Gastrocnemius medialis (tissue), 4 donors: Measurements from ENCODE around the gene FTH1.

Experiments
- CTCF ChIP-seq, 5 experiments: fragments of 450-650 bp in 3 of 5; fragments of 200-600 bp in 2 of 5; sonication (generic) in 2 of 5; IDR thresholded peaks in 4 of 5; conservative IDR thresholded peaks in 1 of 5; 1 replicate in 4 of 5; 2 replicates in 1 of 5; pipeline ENCODE4 v1.5.1; 2016 to 2019; ENCODE audit warnings: antibody characterized with exemption in 5 of 5, mild to moderate bottlenecking in 3 of 5, moderate library complexity in 3 of 5
- POLR2A ChIP-seq, 2 donors: fragments of 450-650 bp; IDR thresholded peaks; one replicate each; pipeline ENCODE4 v1.6.1; 2017; ENCODE audit warnings: antibody characterized with exemption in 2 of 2, mild to moderate bottlenecking in 2 of 2, moderate library complexity in 2 of 2

DNA sequence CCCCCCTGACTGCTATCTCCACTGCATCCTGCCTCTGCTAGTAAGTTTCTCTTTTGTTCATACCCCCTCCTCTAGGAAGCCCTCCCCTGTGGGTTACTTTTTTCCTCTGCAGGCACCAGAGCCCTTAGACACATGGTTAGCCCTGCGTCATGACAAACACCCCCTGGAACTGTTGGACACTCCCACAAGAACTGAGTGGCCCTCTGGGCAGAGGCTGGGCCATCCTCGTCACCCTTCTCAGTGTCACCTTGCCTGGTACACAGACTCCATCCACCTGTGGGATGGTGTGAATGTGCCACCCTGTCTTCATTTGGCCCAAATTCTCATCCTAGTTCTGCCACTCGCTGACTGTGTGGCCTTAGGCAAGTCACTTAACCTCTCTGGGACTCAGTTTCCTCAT is 46.0 kb downstream of the FTH1 start:
- TF ChIP-seq POLR2A (IDR thresholded peaks at IDR 0.05) (no peak), CTCF (IDR thresholded peaks at IDR 0.05 in 4 of 5, conservative IDR thresholded peaks at IDR 0.05 in 1 of 5) (no peak)
